Stimulated activated naive CD8-positive, alpha-beta T cell treated with anti-CD3 and anti-CD28 coated beads, Interleukin-15, Interleukin-2, amounts not matched to agents 100 ng/mL and 50 ng/mL, for 24 hours (primary cell): ENCODE data around the gene GLB1L3.
"Not testable (repeated sequence)": the region's sequence is repeated elsewhere in the genome, so short reads cannot be mapped to it uniquely, and the experiment has no call there.

ENCODE experiments used
- H3K27ac Mint-ChIP-seq: one replicate; pipeline ENCODE4 v1.8.0; 2021; ENCODE audit warnings: mild to moderate bottlenecking, mixed read lengths
- H3K27me3 Mint-ChIP-seq: one replicate; pipeline ENCODE4 v1.8.0; 2021; ENCODE audit warnings: mixed read lengths
- H3K36me3 Mint-ChIP-seq: one replicate; pipeline ENCODE4 v1.8.0; 2021; ENCODE audit warnings: low read depth, mixed read lengths
- H3K4me1 Mint-ChIP-seq: one replicate; pipeline ENCODE4 v1.8.0; 2021; ENCODE audit warnings: low read depth, mixed read lengths
- H3K4me3 Mint-ChIP-seq: one replicate; pipeline ENCODE4 v1.8.0; 2021; ENCODE audit warnings: mild to moderate bottlenecking, mixed read lengths
- H3K9me3 Mint-ChIP-seq: one replicate; pipeline ENCODE4 v1.8.0; 2021; ENCODE audit warnings: mixed read lengths

The GLB1L3 gene

DNA sequence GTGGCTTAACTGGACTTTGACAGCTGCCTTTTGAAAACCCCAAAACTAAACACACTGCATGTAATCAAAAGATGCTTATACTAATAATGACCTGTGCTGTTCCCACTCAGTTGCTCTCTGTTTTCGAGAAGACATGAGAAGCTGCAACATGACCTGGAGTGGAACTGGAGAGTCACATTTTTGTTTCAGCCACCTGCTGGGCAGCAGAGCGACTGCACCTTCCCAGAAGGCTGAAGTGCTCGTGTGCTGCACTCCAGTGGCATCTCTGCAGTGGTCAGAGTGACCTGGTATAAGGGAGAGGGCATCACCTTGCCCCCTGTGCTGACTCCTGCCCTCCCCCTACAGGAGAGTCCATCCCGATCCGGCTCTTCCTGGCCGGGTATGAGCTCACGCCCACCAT is 31.6 kb upstream of the GLB1L3 start:
- H3K4me1 Mint-ChIP-seq = no peaks in the 10 kb centered on the region
- no peaks in the 10 kb centered on the region for H3K27me3 Mint-ChIP-seq
- H3K9me3 Mint-ChIP-seq = no peaks in the 10 kb centered on the region
- H3K4me3 Mint-ChIP-seq = no peak overlapping the region
- H3K27ac Mint-ChIP-seq = no peak overlapping the region
- peaks cover 48% of the 10 kb centered on the region for H3K36me3 Mint-ChIP-seq

DNA sequence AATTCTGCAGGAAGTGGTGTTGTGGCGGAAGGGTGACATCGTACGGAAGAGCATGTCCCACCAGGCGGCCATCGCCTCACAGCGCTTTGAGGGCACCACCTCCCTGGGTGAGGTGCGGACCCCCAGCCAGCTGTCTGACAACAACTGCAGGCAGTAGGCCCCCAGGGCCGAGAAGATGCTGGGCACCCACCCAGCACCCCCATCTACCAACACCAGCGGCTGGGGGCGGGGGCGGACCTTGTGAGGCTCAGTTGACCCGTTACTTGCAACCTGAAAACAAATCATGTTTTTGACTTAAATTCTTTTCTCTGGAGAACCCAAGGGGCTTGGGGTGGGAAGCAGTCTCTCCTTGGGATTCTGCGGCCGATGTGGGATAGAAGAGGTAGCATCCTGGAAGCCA is 30.7 kb upstream of the GLB1L3 start:
- Mint-ChIP-seq H3K27ac (no peak overlapping the region), H3K4me1 (no peaks in the 10 kb centered on the region), H3K27me3 (no peaks in the 10 kb centered on the region), H3K4me3 (no peak overlapping the region), H3K36me3 (peaks cover 48% of the 10 kb centered on the region), H3K9me3 (no peaks in the 10 kb centered on the region)

DNA sequence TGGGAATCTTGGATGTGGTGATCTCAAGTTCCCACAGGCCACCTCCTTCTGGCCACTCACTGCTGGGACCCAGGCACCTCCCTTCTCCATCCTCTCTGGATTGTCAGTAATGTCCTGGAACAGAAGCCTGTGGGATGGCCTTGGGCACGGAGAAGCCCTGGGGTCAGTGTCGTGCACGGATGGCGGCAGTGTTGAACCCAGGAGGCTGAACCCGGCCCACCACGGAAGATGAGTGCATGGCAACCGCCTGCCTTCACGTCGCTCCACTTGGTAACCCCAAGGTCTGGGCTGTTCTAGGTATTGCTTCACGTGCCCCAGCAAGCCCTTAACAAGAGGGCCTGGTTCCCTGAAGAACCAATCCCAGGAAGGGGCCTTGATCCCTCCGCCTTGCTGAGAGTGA is 30.1 kb upstream of the GLB1L3 start:
- no peaks in the 10 kb centered on the region for H3K9me3 Mint-ChIP-seq
- no peak overlapping the region for H3K27ac Mint-ChIP-seq
- H3K4me1 Mint-ChIP-seq = no peaks in the 10 kb centered on the region
- H3K4me3 Mint-ChIP-seq = no peak overlapping the region
- no peaks in the 10 kb centered on the region for H3K27me3 Mint-ChIP-seq
- H3K36me3 Mint-ChIP-seq = peaks cover 48% of the 10 kb centered on the region

DNA sequence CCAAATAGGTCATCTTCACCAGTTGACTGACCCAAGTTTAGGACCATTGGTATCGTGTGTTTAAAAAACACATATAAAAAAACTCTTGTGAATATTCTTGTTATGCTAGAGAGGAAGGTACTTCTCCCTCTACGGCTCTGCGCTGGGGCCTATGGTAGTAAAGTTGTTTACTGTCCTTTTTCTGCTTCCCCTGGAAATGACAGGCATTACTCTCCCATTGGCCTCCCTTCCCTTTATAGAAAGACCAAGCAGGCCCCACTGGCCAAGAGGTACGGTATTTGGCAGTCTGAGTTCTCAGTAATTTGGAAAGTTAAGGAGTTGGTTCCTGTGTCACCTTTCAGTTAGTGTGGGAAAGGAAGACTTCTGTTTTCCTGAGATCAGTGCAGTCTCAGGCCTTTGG is 29.5 kb upstream of the GLB1L3 start:
- Mint-ChIP-seq H3K36me3 (peaks cover 48% of the 10 kb centered on the region), H3K4me1 (peaks cover 3% of the 10 kb centered on the region), H3K27me3 (no peaks in the 10 kb centered on the region), H3K27ac (no peak overlapping the region), H3K4me3 (no peak overlapping the region), H3K9me3 (no peaks in the 10 kb centered on the region)

DNA sequence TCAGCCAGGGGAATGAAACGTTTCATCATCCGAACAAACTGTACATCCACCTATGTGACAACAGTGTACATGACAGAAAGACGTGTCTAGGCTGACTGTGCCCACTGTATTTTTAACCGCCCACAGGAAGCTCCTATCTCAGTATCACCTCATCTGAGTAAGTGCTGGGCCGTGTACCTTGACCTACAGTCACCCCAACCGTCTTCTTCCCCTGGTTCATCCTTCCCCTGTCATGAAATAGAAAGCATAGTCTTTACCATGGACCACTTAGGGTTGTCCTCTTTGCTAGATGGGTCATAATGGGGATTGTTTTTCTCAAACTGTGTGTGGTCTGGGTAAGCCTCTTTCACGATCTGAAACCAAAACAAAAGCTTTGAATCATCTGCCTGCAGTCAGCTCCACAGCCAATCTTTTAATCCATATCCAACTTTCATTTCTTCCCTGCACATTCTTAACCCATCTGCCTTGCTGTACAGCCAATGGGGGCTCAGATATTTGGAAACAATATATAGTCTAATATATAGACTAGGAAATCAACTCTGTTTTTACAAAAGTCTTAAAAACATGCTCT is 27.2 kb upstream of the GLB1L3 start:
- peaks cover 35% of the 10 kb centered on the region for H3K36me3 Mint-ChIP-seq

DNA sequence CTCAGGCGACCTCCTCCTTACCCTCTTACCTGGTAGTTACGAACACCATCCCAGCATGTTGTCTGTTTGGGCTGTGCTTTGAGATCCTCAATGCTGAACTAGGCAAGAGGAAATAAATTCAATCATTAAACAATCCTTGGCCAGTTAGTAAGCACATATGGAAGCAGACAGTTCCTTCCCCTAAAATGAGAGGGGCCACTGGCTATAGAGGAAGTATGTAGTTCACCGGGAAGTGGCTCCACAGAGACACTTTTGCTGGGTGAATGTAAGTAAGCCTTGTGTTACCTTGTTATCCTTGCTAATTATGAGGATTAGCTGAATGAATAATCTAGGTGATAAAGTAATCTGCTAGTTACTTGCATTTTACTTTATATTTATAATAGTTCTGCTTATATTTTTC is 25.9 kb upstream of the GLB1L3 start:
- no peaks in the 10 kb centered on the region for H3K27me3 Mint-ChIP-seq
- peaks cover 27% of the 10 kb centered on the region for H3K36me3 Mint-ChIP-seq
- H3K27ac Mint-ChIP-seq = no peak overlapping the region
- H3K4me3 Mint-ChIP-seq = no peak overlapping the region
- H3K4me1 Mint-ChIP-seq = peaks cover 26% of the 10 kb centered on the region
- no peaks in the 10 kb centered on the region for H3K9me3 Mint-ChIP-seq

More for the DNA sequence above, 27.2 kb upstream of the GLB1L3 start:
- Mint-ChIP-seq H3K9me3 (no peaks in the 10 kb centered on the region), H3K27me3 (no peaks in the 10 kb centered on the region), H3K4me3 (no peak overlapping the region), H3K27ac (peak overlapping the region; percentile 77), H3K4me1 (peaks cover 16% of the 10 kb centered on the region)

DNA sequence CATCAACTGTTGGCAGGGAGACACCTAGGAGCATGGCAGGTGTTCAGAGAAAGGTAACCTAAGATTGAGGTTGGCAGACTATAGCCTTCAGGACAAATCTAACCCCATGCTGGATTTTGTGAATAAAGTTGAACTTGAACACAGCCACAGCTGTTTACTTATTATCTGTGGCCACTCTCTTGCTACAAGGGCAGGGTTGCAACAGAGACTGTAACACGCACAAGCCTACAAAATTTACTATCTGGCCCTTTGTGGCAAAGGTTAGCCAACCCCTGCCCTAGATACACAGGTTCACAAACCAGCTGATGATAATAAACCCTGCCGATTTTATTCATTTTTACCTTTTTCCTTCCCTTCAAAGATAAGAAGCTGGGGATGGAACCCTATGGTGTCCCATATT is 25.5 kb upstream of the GLB1L3 start:
- H3K9me3 Mint-ChIP-seq = no peaks in the 10 kb centered on the region
- H3K27me3 Mint-ChIP-seq = no peaks in the 10 kb centered on the region
- H3K36me3 Mint-ChIP-seq = peaks cover 27% of the 10 kb centered on the region
- peaks cover 30% of the 10 kb centered on the region for H3K4me1 Mint-ChIP-seq
- H3K27ac Mint-ChIP-seq = no peak overlapping the region
- H3K4me3 Mint-ChIP-seq = no peak overlapping the region

DNA sequence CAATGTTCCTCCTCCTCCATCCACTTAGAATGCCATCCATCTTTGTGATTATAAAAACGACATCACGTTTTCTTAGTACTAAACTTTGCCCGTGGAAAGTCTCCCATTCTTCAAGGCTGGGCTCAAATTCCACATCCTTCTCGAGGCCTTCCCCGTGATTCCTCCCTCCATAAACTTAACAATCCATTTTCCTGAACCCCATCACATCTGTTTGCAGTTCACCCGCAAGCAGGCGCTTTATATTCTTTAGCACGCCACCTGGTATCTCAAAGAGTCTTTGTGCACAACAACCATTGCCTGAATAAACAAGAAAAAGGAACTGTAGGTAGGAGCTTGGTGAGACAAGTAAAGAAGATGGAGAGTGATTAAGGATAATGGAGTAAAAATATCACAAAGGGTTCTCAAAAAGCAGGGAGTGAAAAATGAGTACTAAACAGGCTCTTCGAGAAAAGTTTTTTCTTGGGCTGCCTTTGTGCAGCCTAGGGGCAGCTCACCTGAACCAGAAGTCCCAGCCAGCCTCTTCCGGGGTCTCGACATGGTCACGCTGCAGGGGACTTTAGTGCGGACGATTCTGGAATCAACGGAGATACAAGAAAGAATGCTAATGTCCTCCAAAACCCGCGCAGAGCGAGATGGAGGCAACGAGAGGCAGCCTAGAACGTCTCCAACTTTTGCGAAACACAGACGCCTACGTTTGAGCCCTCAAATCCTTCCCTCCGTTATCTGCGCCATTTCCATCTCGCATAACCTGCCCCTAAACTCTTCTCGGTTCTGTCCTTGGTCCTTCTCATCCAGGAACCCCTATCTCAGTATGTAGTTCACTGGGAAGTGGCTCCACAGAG is 23.6 kb upstream of the GLB1L3 start:
- H3K4me1 Mint-ChIP-seq = peaks cover 32% of the 10 kb centered on the region
- peak overlapping the region; percentile 98 for H3K4me3 Mint-ChIP-seq
- H3K36me3 Mint-ChIP-seq = peaks cover 21% of the 10 kb centered on the region
- H3K27me3 Mint-ChIP-seq = no peaks in the 10 kb centered on the region
- H3K9me3 Mint-ChIP-seq = no peaks in the 10 kb centered on the region
- peak overlapping the region; percentile 92 for H3K27ac Mint-ChIP-seq

DNA sequence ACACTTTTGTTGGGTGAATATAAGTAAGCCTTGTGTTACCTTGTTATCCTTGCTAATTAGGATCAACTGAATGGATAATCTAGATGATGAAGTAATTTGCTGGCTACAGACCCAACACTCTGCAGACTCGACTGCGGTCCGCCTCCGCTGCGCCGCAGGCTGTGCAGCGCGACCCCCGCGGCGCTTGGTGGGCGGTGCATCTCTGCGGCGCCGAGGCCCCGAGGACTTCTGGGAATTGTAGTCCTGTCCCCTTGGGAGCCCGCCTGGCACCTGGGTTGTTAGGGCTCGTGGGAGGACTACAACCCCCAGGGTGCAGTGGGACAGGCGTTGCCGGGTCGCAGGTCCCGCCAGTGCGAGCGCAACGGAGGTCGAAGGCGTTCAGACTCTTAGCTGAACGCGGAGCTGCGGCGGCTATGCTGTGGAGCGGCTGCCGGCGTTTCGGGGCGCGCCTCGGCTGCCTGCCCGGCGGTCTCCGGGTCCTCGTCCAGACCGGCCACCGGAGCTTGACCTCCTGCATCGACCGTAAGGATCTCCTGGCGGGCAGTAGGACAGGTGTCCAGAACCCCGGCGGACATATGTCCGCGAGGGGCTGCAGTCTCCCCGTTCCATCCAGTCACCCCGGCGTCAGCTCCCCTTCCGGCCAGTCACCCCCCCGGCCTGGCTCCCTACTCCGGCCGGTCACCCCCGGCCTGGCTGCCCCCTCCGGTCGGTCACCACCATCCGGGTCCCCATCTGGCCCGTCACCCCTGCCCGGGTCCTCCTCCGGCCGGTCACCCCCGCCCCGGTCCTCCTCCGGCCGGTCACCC is 22.8 kb upstream of the GLB1L3 start, which contains the start of the genes ACAD8 and THYN1:
ACAD8 (plus strand) TSS at position 381 of the 806 bp plus-strand sequence; CDS start at position 414, 33 bp downstream.
THYN1 (minus strand) TSS at position 165 of the 806 bp plus-strand sequence. CDS start 470 bp downstream, outside the sequence.
- Mint-ChIP-seq H3K4me1 (peaks cover 32% of the 10 kb centered on the region), H3K9me3 (no peaks in the 10 kb centered on the region), H3K4me3 (peak within 1 kb of the TSS; percentile 98), H3K27ac (peak within 1 kb of the TSS; percentile 92), H3K27me3 (no peaks in the 10 kb centered on the region), H3K36me3 (peaks cover 16% of the 10 kb centered on the region)

DNA sequence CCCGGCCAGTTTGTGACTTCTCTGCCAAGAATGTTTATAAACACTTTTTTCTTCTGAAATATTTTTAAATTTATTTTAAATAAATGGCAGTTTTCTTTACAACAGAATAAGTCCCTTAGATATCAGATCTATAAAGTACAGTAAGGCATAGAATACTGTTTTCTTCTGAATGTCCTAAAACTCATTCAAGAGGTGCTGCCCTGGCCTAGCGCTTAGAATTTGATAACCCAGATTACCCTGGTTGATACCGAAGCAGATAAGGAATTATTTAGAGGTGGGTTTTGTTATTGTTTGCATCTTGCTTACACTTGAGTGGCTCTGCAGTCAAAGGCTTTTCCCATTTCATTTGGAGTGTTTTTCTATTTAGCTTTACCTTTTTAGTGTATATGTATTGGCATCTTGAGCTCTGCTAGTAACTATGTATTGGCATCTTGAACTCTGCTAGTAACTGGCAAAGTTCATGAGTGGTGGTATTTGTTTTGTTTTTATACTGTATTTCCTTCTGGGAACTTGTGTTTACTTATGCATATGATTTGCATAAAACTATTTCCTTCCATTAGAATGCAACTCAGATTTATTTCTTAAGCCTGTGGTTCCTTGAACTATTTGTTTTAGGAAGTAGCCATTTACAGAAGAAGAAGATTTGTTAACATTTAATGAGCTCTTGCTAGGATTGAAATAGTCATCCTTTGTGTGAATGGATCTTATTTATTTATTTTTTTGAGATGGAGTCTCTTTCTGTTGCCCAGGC is 21.6 kb upstream of the GLB1L3 start:
- Mint-ChIP-seq H3K36me3 (peaks cover 15% of the 10 kb centered on the region), H3K9me3 (no peaks in the 10 kb centered on the region), H3K27ac (no peak overlapping the region), H3K4me3 (peak overlapping the region; percentile 98), H3K27me3 (no peaks in the 10 kb centered on the region), H3K4me1 (peaks cover 32% of the 10 kb centered on the region)

DNA sequence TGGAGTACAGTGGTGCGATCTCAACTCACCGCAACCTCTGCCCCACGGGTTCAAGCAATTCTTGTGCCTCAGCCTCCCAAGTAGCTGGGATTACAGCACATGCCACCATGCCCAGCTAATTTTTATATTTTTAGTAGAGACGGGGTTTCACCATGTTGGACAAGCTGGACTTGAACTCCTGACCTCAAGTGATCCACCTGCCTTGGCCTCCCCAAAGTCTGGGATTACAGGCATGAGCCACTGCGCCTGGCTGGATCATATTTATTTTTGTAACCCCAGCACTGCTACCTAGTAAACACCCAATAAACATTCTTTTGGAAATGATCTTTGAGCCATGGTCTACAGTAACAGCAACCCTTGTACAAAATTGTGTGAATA is 21.0 kb upstream of the GLB1L3 start:
- not testable (repeated sequence) for H3K4me3 Mint-ChIP-seq, H3K9me3 Mint-ChIP-seq, H3K27me3 Mint-ChIP-seq, H3K27ac Mint-ChIP-seq
- Mint-ChIP-seq H3K4me1 (peaks cover 32% of the 10 kb centered on the region), H3K36me3 (peaks cover 18% of the 10 kb centered on the region)

DNA sequence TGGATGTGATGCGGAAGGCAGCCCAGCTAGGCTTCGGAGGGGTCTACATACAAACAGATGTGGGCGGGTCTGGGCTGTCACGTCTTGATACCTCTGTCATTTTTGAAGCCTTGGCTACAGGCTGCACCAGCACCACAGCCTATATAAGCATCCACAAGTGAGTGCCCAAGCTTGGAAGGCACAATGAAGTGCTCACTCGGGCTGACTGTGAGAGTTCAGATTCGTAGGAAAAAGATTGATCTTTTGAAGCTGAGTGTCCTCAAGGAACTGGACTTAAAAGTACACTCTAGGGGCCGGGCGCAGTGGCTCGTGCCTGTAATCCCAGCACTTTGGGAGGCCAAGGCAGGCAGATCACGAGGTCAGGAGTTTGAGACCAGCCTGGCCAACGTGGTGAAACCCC is 19.1 kb upstream of the GLB1L3 start:
- Mint-ChIP-seq H3K27ac (no peak overlapping the region), H3K36me3 (peaks cover 26% of the 10 kb centered on the region), H3K4me1 (peaks cover 28% of the 10 kb centered on the region), H3K4me3 (no peak overlapping the region), H3K9me3 (no peaks in the 10 kb centered on the region), H3K27me3 (no peaks in the 10 kb centered on the region)

DNA sequence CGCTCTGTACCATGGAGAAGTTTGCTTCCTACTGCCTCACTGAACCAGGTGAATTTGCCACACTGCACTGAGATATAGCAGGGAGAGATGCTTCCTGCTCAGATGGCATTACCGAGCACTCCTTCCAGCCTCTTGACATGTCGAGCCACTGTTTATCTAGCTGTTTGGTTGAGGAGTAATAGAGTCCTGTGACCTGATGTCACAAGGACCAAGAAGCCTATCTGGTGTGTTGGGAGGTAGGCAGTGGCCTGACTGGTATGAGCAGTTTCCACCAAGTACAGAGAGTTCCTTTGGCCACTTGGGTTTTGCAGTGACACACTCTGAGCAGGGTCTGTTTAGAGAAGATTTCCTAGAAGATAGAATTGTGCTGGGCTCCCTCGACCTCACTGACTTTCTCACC is 17.6 kb upstream of the GLB1L3 start:
- peaks cover 28% of the 10 kb centered on the region for H3K36me3 Mint-ChIP-seq
- H3K27me3 Mint-ChIP-seq = no peaks in the 10 kb centered on the region
- H3K4me3 Mint-ChIP-seq = no peak overlapping the region
- no peaks in the 10 kb centered on the region for H3K9me3 Mint-ChIP-seq
- H3K4me1 Mint-ChIP-seq = peaks cover 20% of the 10 kb centered on the region
- no peak overlapping the region for H3K27ac Mint-ChIP-seq

DNA sequence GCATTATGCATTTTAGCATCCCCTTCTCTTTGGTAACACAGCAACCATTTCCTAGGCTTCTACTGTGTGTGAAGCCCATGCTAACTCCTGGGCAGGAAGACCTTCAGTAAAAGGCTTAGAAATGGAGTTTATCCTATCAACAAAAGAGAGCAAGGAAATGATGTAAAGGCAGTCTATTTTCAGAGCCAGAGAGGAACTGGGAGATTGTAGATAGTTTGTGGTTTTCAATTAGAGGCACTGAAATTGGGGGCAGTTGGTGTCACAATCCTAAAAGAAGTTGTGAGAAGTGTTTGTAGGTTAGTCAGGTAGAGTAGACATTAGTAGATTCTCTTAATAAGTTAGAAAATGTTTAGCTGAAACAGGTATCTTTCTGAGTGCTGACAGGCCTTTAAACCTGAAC is 15.7 kb upstream of the GLB1L3 start:
- Mint-ChIP-seq H3K27me3 (no peaks in the 10 kb centered on the region), H3K9me3 (no peaks in the 10 kb centered on the region), H3K27ac (no peak overlapping the region), H3K36me3 (peaks cover 30% of the 10 kb centered on the region), H3K4me1 (peaks cover 7% of the 10 kb centered on the region), H3K4me3 (no peak overlapping the region)
